SK-N-MC (cell line): ENCODE measurements around the gene SLC25A36.

Source experiments
- EZH2 ChIP-seq: fragments of 200-600 bp; sonication (generic); IDR thresholded peaks from one replicate; pipeline ENCODE4 v1.6.1; 2017; ENCODE audit warnings: antibody characterized with exemption
- POLR2AphosphoS5 ChIP-seq: IDR thresholded peaks from 2 replicates; pipeline ENCODE4 v1.6.1; 2012; ENCODE audit warnings: mild to moderate bottlenecking, low read depth, low read length, borderline replicate concordance

DNA sequence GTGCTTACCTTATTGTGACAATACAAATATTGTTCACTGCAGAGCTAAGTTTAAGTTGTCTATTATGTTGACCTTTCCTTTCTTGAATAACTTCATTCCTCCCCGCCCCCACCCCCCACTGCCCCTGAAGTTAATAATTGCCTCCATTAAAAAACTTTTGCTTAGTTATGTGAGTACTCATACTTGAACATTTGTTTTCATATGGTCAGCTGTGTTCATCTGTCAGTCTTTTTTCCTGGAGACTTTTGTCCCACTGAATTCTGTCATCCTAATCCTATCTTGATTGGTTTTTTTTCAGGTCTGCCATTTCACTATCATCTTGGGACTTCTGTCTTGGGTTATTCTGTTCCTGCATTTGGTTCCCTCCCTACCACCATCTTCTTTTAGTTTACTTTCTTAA is 8.5 kb downstream of the SLC25A36 start:
- TF ChIP-seq EZH2 (no peak), POLR2AphosphoS5 (no peak)
